HepG2 (cell line): ENCODE results near the gene DDAH2. TPM values are rescaled to one million over a fixed set of nuclear protein-coding genes. Genes with fewer than 3 reads are reported as not detected.

ENCODE experiments used
- AFF4 ChIP-seq: sonication (generic); formaldehyde crosslinking; IDR thresholded peaks from 2 replicates; pipeline ENCODE4 v1.4.0; 2020; ENCODE audit warnings: missing genetic modification reagents
- EHMT2 ChIP-seq: fragments of 200-600 bp; sonication (generic); IDR thresholded peaks from 2 replicates; pipeline ENCODE4 v1.7.0; 2017; ENCODE audit warnings: antibody characterized with exemption, low read depth, low read length, borderline replicate concordance
- FUBP1 ChIP-seq: sonication (generic); formaldehyde crosslinking; IDR thresholded peaks from 2 replicates; pipeline ENCODE4 v1.5.1; 2020; ENCODE audit warnings: missing genetic modification reagents, mild to moderate bottlenecking, borderline replicate concordance
- MED8 ChIP-seq: sonication (generic); formaldehyde crosslinking; IDR thresholded peaks from 2 replicates; pipeline ENCODE4 v1.8.1; 2023; ENCODE audit warnings: mild to moderate bottlenecking, missing genetic modification reagents; ENCODE audit not compliant: insufficient replicate concordance
- PBX3 ChIP-seq: sonication (generic); formaldehyde crosslinking; IDR thresholded peaks from 2 replicates; pipeline ENCODE4 v1.8.1; 2023; ENCODE audit warnings: missing genetic modification reagents, inconsistent platforms, borderline replicate concordance
- POLR2AphosphoS5 ChIP-seq: IDR thresholded peaks from 2 replicates; pipeline ENCODE4 v1.6.1; 2012; ENCODE audit warnings: low read depth, low read length
- RAD21 ChIP-seq: fragments of 450-650 bp; formaldehyde crosslinking; IDR thresholded peaks from 2 replicates; pipeline ENCODE4 v1.5.0; 2020; ENCODE audit warnings: mild to moderate bottlenecking
- ZBTB33 ChIP-seq: sonication (generic); formaldehyde crosslinking; IDR thresholded peaks from 2 replicates; pipeline ENCODE4 v1.4.0; 2020; ENCODE audit warnings: missing genetic modification reagents
- ZBTB7A ChIP-seq: sonication (generic); formaldehyde crosslinking; IDR thresholded peaks from 2 replicates; pipeline ENCODE4 v1.8.0; 2022; ENCODE audit warnings: mild to moderate bottlenecking, missing genetic modification reagents
- ZFP91 ChIP-seq: sonication (generic); formaldehyde crosslinking; IDR thresholded peaks from 2 replicates; pipeline ENCODE4 v1.9.0; 2022; ENCODE audit warnings: missing genetic modification reagents, mild to moderate bottlenecking, borderline replicate concordance
- ZNF207 ChIP-seq: fragments of 450-650 bp; IDR thresholded peaks from 2 replicates; pipeline ENCODE4 v1.6.1; 2016; ENCODE audit warnings: antibody characterized with exemption, borderline replicate concordance
- ZNF350 ChIP-seq: sonication (generic); formaldehyde crosslinking; IDR thresholded peaks from 2 replicates; pipeline ENCODE4 v1.4.0; 2020; ENCODE audit warnings: mild to moderate bottlenecking, low read depth, missing genetic modification reagents, borderline replicate concordance
- ZNF569 ChIP-seq: sonication (generic); formaldehyde crosslinking; IDR thresholded peaks from 2 replicates; pipeline ENCODE4 v1.5.0; 2020; ENCODE audit warnings: mild to moderate bottlenecking, missing genetic modification reagents, moderate library complexity, borderline replicate concordance
- ZNF7 ChIP-seq: IDR thresholded peaks from 2 replicates; pipeline ENCODE4 v1.6.1; 2016; ENCODE audit warnings: missing biosample characterization, missing genetic modification reagents
- ZNF775 ChIP-seq: sonication (generic); formaldehyde crosslinking; IDR thresholded peaks from 2 replicates; pipeline ENCODE4 v1.4.0; 2020; ENCODE audit warnings: missing genetic modification reagents, mild to moderate bottlenecking, moderate library complexity, borderline replicate concordance
- polyA plus RNA-seq, 8 experiments: library from polyadenylated mRNA; depleted of rRNA in 3 of 8; stranded (reverse) in 7 of 8; unstranded in 1 of 8; fragments of >200 nt; fragmentation: Illumina TruSeq in 4 of 8; extraction: Trizol in 4 of 8; gene quantifications; 2 replicates each; pipeline versions ENCODE4 v1.2.1 to v1.2.3, GENCODE V29; 2011 to 2016; ENCODE audit warnings: low read depth in 4 of 8, missing spikeins in 1 of 8, mixed read lengths in 1 of 8; ENCODE audit not compliant: insufficient read depth in 1 of 8
- total RNA-seq, 5 experiments: library from RNA; depleted of rRNA; stranded (reverse); fragments of >200 nt; fragmentation: Illumina TruSeq; extraction: Trizol; gene quantifications; 2 replicates each; pipeline ENCODE4 v1.2.3, GENCODE V29; 2016; ENCODE audit warnings: low read depth in 1 of 5

The DDAH2 gene
- total and polyA plus RNA-seq, 2 of the 13 experiments (the other 11 are each of a cell fraction or from before 2014, with no cell fraction given): 16.4 to 21.1 TPM

- TF ChIP-seq AFF4 (CRISPR knock-in tag): no peak
- TF ChIP-seq ZBTB33: peak; percentile 52
- no peak for TF ChIP-seq ZNF775
- no peak for TF ChIP-seq FUBP1 (CRISPR knock-in tag)
- no peak for TF ChIP-seq ZBTB7A (CRISPR knock-in tag)
- peak; percentile 85 for TF ChIP-seq ZNF350 (CRISPR knock-in tag)
- no peak for TF ChIP-seq RAD21
- TF ChIP-seq ZNF7 (CRISPR knock-in tag): no peak
- TF ChIP-seq PBX3 (CRISPR knock-in tag): no peak; the same call in 1 of the 2 replicates
- peak; percentile 92 for TF ChIP-seq POLR2AphosphoS5
- TF ChIP-seq ZNF207: no peak
- peak; percentile 94 for TF ChIP-seq ZFP91 (CRISPR knock-in tag)
- no peak for TF ChIP-seq EHMT2
- TF ChIP-seq ZNF569 (CRISPR knock-in tag): no peak
- peak; percentile 73 for TF ChIP-seq MED8
Observed at GRCh38 chr6:31702819-31703716, 26.0 kb downstream of the DDAH2 start, which contains the start of gene ABHD16A (continued).
